GM08714 (cell line): Measurements from ENCODE around the gene HBD.

ENCODE experiments used
- H3K4me3 ChIP-seq: fragments of 200-500 bp; sonication (Bioruptor generic); 2 replicates; pipeline ENCODE4 v1.5.1; 2014; ENCODE audit warnings: mild to moderate bottlenecking, low read length, inconsistent platforms
- ZNF274 ChIP-seq: IDR thresholded peaks from 2 replicates; pipeline ENCODE4 v1.6.1; 2012; ENCODE audit warnings: mild to moderate bottlenecking, low read depth, low read length

Gene HBD

GRCh38 chr11:5198285-5198684 lies 36.0 kb downstream of the HBD start:
- TF ChIP-seq ZNF274 = no peak
- no peak overlapping the region for H3K4me3 ChIP-seq

GRCh38 chr11:5197536-5197935 lies 36.7 kb downstream of the HBD start:
- no peak for TF ChIP-seq ZNF274
- H3K4me3 ChIP-seq = no peak overlapping the region

- H3K4me3 ChIP-seq = no peak overlapping the region
- TF ChIP-seq ZNF274 = no peak
Measured at GRCh38 chr11:5196731-5197130, 37.6 kb downstream of the HBD start.

GRCh38 chr11:5196067-5196466 lies 38.2 kb downstream of the HBD start:
- no peak overlapping the region for H3K4me3 ChIP-seq
- TF ChIP-seq ZNF274 = no peak

GRCh38 chr11:5192738-5193137 lies 41.5 kb downstream of the HBD start:
- no peak overlapping the region for H3K4me3 ChIP-seq
- no peak for TF ChIP-seq ZNF274

GRCh38 chr11:5188201-5188600 lies 46.1 kb downstream of the HBD start:
- H3K4me3 ChIP-seq = no peak overlapping the region
- TF ChIP-seq ZNF274 = no peak
